Measurements from ENCODE around the gene MRGPRD. TPM values are rescaled to one million over a fixed set of nuclear protein-coding genes. Genes with fewer than 3 reads are reported as not detected.

Gene MRGPRD
- total RNA-seq, 2 experiments from 2014 or later, result not detected

DNA sequence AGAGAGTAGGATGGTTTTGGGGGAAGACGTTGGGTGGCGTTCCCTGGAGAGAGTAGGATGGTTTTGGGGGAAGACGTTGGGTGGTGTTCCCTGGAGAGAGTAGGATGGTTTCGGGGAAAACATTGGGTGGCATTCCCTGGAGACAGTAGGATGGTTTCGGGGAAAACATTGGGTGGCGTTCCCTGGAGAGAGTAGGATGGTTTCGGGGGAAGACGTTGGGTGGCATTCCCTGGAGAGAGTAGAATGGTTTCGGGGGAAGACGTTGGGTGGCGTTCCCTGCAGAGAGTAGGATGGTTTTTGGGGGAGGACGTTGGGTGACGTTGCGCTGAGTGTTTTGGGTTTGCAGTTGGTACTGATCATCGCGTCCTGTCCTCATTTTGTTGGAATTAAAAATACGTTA is 48.9 kb downstream of the MRGPRD start:
- H2AFZ ChIP-seq (ENCODE audit: low read length), result no peak overlapping the region
- H3K4me2 ChIP-seq (ENCODE audit: low read length), result no peak overlapping the region
- BruUV-seq (replicated peaks), result no TSS peak
- POLR2A ChIA-PET, result no interaction called here
- no peaks in the 10 kb centered on the region for H3K9me2 ChIP-seq (ENCODE audit: insufficient read depth, low read length)
- no peaks in the 10 kb centered on the region for H3K79me2 ChIP-seq (ENCODE audit: insufficient read depth, low read depth, low read length)
- TF ChIP-seq, protein P1, sequence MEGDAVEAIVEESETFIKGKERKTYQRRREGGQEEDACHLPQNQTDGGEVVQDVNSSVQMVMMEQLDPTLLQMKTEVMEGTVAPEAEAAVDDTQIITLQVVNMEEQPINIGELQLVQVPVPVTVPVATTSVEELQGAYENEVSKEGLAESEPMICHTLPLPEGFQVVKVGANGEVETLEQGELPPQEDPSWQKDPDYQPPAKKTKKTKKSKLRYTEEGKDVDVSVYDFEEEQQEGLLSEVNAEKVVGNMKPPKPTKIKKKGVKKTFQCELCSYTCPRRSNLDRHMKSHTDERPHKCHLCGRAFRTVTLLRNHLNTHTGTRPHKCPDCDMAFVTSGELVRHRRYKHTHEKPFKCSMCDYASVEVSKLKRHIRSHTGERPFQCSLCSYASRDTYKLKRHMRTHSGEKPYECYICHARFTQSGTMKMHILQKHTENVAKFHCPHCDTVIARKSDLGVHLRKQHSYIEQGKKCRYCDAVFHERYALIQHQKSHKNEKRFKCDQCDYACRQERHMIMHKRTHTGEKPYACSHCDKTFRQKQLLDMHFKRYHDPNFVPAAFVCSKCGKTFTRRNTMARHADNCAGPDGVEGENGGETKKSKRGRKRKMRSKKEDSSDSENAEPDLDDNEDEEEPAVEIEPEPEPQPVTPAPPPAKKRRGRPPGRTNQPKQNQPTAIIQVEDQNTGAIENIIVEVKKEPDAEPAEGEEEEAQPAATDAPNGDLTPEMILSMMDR (conservative IDR thresholded peaks at IDR 0.05; ENCODE audit: low read length), result no peak
- no peak for TF ChIP-seq EZH2phosphoT487 (IDR thresholded peaks at IDR 0.05; ENCODE audit: borderline replicate concordance, low read depth, low read length)
- intact Hi-C loops (cut with micrococcal nuclease; ENCODE audit: unreplicated experiment), result no loop called here
- peaks cover 47% of the 10 kb centered on the region for H3K36me3 ChIP-seq (ENCODE audit: insufficient read depth, low read length)
- no peak overlapping the region for H3K27ac ChIP-seq (ENCODE audit: low read depth, low read length, poor library complexity, severe bottlenecking)
- no peaks in the 10 kb centered on the region for H4K20me1 ChIP-seq (ENCODE audit: insufficient read depth, low read length)
- H3K4me3 ChIP-seq (ENCODE audit: low read depth, low read length, poor library complexity, severe bottlenecking), result no peak overlapping the region
- no peak for DNase-seq (ENCODE audit: low spot score)
- H3K9me3 ChIP-seq (ENCODE audit: low read length), result no peaks in the 10 kb centered on the region
- H3K4me1 ChIP-seq (ENCODE audit: insufficient read depth, low read length, poor library complexity, severe bottlenecking), result peaks cover 8% of the 10 kb centered on the region
- CTCF ChIA-PET (ENCODE audit: unreplicated experiment), result no interaction called here

DNA sequence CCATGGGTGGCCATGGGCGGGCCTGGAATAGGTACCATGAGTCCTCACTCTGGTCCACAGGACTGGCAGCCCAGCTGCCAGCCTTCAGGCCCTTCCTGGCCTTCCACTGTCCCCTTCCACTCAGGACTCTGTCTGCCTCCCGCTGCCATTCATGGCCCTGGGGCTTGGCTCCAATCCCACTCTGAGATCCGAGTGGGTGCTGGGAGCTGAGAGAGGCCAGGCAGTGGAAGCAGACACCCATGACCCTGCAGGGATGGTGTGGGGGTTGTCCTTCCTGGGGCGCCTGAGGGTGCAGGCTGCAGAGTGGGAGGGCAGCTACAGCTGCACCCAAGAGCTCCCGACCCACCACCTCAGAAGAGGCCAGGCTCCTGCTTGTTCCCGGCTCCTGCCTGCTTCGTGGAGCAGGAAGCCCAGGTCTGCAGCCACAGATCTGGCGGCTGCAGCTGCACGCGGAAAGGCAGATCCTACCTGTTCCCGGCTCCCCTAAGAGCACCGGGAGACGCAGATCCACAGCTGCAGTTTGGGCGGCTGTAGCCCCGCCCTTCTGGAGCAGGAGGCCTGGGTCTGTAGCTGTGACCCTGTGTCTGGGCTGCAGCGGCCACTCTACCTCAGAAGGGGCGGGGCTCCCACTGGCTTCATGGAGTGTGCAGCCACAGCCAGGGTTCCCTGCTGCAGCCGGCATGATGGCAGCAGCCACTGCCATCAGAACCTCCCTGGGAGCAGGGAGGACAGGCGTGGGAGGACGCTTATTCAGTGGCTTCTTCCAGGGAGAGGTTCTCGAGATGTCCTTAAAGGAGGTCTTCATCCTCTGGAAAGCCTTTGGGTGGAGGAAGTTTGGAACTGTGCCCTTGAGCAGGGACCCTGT is 49.6 kb downstream of the MRGPRD start:
- no peak for TF ChIP-seq EZH2phosphoT487 (IDR thresholded peaks at IDR 0.05; ENCODE audit: borderline replicate concordance, low read depth, low read length)
- TF ChIP-seq, protein P1 (conservative IDR thresholded peaks at IDR 0.05; ENCODE audit: low read length), result no peak
- H3K36me3 ChIP-seq (ENCODE audit: insufficient read depth, low read length), result peaks cover 47% of the 10 kb centered on the region
- POLR2A ChIA-PET, result no interaction called here
- no peak for DNase-seq (ENCODE audit: low spot score)
- CTCF ChIA-PET (ENCODE audit: unreplicated experiment), result no interaction called here
- no peak overlapping the region for H3K27ac ChIP-seq (ENCODE audit: low read depth, low read length, poor library complexity, severe bottlenecking)
- no peaks in the 10 kb centered on the region for H3K9me2 ChIP-seq (ENCODE audit: insufficient read depth, low read length)
- H3K4me2 ChIP-seq (ENCODE audit: low read length), result no peak overlapping the region
- no peak overlapping the region for H3K4me3 ChIP-seq (ENCODE audit: low read depth, low read length, poor library complexity, severe bottlenecking)
- H2AFZ ChIP-seq (ENCODE audit: low read length), result no peak overlapping the region
- H3K4me1 ChIP-seq (ENCODE audit: insufficient read depth, low read length, poor library complexity, severe bottlenecking), result peaks cover 10% of the 10 kb centered on the region
- no peaks in the 10 kb centered on the region for H3K79me2 ChIP-seq (ENCODE audit: insufficient read depth, low read depth, low read length)
- peaks cover 2% of the 10 kb centered on the region; the same call in 1 of the 2 replicates for H3K9me3 ChIP-seq (ENCODE audit: low read length)
- H4K20me1 ChIP-seq (ENCODE audit: insufficient read depth, low read length), result no peaks in the 10 kb centered on the region
- intact Hi-C loops (cut with micrococcal nuclease; ENCODE audit: unreplicated experiment), result no loop called here
- no TSS peak for BruUV-seq (replicated peaks)

Other genes with a start within 250 kb of the MRGPRD start
- 10.4 and 13.0 TPM in 2 replicates for gene TESMIN, start 229.5 kb downstream of the MRGPRD start, total RNA-seq (2014; rRNA removed; shearing (Covaris generic))
- gene TESMIN, start 229.5 kb downstream of the MRGPRD start, total RNA-seq (2022), result 19.4 and 24.0 TPM in 2 replicates
- 5.5 and 7.0 TPM in 2 replicates for gene CPT1A, start 139.1 kb downstream of the MRGPRD start, total RNA-seq (2014; rRNA removed; shearing (Covaris generic))
- 17.2 and 19.8 TPM in 2 replicates for gene CPT1A, start 139.1 kb downstream of the MRGPRD start, total RNA-seq (2022)
- gene MRPL21, start 77.2 kb downstream of the MRGPRD start, total RNA-seq (2014; rRNA removed; shearing (Covaris generic)), result 48.3 and 75.0 TPM in 2 replicates
- 50.4 and 68.3 TPM in 2 replicates for gene MRPL21, start 77.2 kb downstream of the MRGPRD start, total RNA-seq (2022)
- gene IGHMBP2, start 77.1 kb downstream of the MRGPRD start, total RNA-seq (2014; rRNA removed; shearing (Covaris generic)), result 17.5 and 27.3 TPM in 2 replicates
- 35.2 and 37.9 TPM in 2 replicates for gene IGHMBP2, start 77.1 kb downstream of the MRGPRD start, total RNA-seq (2022)
- not detected in 2 replicates for gene MRGPRF, start 32.3 kb upstream of the MRGPRD start, total RNA-seq (2014; rRNA removed; shearing (Covaris generic))
- gene MRGPRF, start 32.3 kb upstream of the MRGPRD start, total RNA-seq (2022), result not detected in 2 replicates
- gene TPCN2, start 67.9 kb upstream of the MRGPRD start, total RNA-seq (2014; rRNA removed; shearing (Covaris generic)), result 21.5 and 30.0 TPM in 2 replicates
- gene TPCN2, start 67.9 kb upstream of the MRGPRD start, total RNA-seq (2022), result 59.8 and 65.2 TPM in 2 replicates
- gene SMIM38, start 174.9 kb upstream of the MRGPRD start, total RNA-seq (2014; rRNA removed; shearing (Covaris generic)), result 0.33 and 0.63 TPM in 2 replicates
- gene SMIM38, start 174.9 kb upstream of the MRGPRD start, total RNA-seq (2022), result 0.11 and 0.77 TPM in 2 replicates